Medulla oblongata (tissue), 1 donor: ENCODE data around the gene NIPAL4.

ENCODE experiments used
- DNase-seq: peaks from one replicate; pipeline ENCODE4 v3.0.0-alpha.2; 2015; ENCODE audit errors: extremely low spot score

The NIPAL4 gene

DNA sequence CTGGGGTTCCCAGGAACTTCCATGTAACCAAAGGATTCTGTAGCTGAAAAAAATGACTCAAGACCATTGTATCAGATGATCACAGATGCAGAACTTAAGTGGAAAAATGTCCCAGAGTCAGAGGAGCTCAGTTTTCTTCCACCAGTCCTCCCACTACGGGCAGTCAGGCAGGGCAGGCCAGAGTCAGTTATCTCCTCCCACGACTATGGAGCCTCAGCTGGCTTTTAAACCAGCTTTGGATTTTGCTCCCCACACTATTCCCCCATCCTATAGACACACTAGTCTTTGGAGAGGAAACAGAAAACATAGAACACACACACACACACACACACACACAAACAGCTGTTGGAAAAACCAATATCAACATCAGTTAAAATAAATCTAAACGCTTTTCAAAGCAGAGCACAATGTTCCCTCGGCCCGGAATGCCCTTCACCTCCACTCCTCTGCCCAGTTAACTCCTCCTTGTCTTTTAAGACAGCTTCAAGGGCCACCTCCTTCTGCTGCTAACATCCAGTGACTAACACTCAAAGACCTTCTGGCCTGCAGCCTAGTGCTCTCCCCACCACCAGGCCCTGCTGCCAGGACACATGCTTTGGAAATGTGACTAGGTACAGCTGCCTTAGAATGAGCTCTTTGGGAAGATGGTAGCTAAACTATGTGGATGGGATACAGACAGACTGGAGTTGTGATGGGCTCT lies 56.8 kb downstream of the NIPAL4 start:
- DNase-seq: no peak

DNA sequence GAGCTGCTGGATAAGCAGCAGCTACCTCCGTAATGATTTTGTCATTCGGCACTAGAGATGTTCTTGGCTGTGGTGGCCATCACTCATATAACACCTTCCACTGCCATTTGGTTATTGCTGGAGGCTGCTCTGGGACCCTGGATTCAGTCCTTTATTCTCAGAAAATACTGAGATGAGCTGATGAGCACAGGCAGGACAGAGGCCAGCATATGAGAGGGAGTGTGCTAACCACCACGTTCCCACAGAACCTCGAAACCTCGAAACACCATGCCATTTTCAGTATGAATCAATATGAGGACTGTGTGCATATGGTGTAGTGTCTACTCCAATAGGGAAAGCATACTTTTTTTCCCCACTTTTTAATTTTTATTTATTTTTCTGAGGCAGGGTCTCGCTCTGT lies 59.0 kb downstream of the NIPAL4 start:
- no peak for DNase-seq

GRCh38 chr5:157519579-157520253 lies 59.7 kb downstream of the NIPAL4 start:
- no peak for DNase-seq

GRCh38 chr5:157520911-157521703 lies 61.1 kb downstream of the NIPAL4 start:
- DNase-seq: no peak

DNA sequence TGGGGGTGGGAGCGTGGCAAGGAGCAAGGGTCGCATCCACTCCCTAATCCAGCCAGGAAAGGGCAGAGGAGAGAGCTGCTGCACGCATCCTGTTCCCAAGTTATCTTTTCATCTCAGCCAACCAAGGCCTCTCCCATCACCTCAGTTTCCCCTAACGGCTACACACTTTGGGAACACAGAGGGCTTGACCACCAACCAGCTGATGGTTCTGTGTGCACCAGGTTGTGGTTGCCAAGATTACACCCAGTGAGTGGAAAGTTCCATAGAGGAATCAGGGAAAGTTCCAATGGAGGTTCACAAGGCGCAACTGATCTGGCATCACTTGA lies 61.7 kb downstream of the NIPAL4 start:
- DNase-seq: no peak

GRCh38 chr5:157523976-157524375 lies 64.0 kb downstream of the NIPAL4 start:
- no peak for DNase-seq
